ENCODE measurements around the gene NAGLU.

NAGLU gene

GRCh38 chr17:42519546-42520491 is 16.2 kb upstream of the NAGLU start:
- H3K4me1 ChIP-seq (ENCODE audit: control insufficient read depth, insufficient read depth, low read length) = peaks cover 46% of the 10 kb centered on the region
- H3K27ac ChIP-seq (ENCODE audit: insufficient read depth, low read depth, low read length, poor library complexity, severe bottlenecking) = peak overlapping the region; percentile 99
- 31 to 34% methylated on average over 12 of the region's 12 CpGs for WGBS, 2 experiments
- H3K9me3 ChIP-seq (ENCODE audit: control insufficient read depth, low read length) = no peaks in the 10 kb centered on the region
- H3K36me3 ChIP-seq (ENCODE audit: control insufficient read depth, insufficient read depth, low read length) = no peaks in the 10 kb centered on the region
- H3K27me3 ChIP-seq (ENCODE audit: control insufficient read depth, insufficient read depth, low read length, poor library complexity, severe bottlenecking) = no peaks in the 10 kb centered on the region
- peak overlapping the region; percentile 7 for H3K4me3 ChIP-seq (ENCODE audit: insufficient read depth, low read depth, low read length)

GRCh38 chr17:42520540-42520951 is 15.5 kb upstream of the NAGLU start:
- H3K4me1 ChIP-seq (ENCODE audit: control insufficient read depth, insufficient read depth, low read length) = peaks cover 46% of the 10 kb centered on the region
- WGBS, 2 experiments = 61 to 64% methylated on average over 9 of the region's 9 CpGs
- no peaks in the 10 kb centered on the region for H3K27me3 ChIP-seq (ENCODE audit: control insufficient read depth, insufficient read depth, low read length, poor library complexity, severe bottlenecking)
- no peaks in the 10 kb centered on the region for H3K36me3 ChIP-seq (ENCODE audit: control insufficient read depth, insufficient read depth, low read length)
- peak overlapping the region; percentile 99 for H3K27ac ChIP-seq (ENCODE audit: insufficient read depth, low read depth, low read length, poor library complexity, severe bottlenecking)
- H3K9me3 ChIP-seq (ENCODE audit: control insufficient read depth, low read length) = no peaks in the 10 kb centered on the region
- no peak overlapping the region for H3K4me3 ChIP-seq (ENCODE audit: insufficient read depth, low read depth, low read length)

GRCh38 chr17:42521036-42521435 is 15.0 kb upstream of the NAGLU start:
- WGBS, 2 experiments = 86 to 87% methylated on average over 8 of the region's 8 CpGs
- H3K9me3 ChIP-seq (ENCODE audit: control insufficient read depth, low read length) = no peaks in the 10 kb centered on the region
- peaks cover 46% of the 10 kb centered on the region for H3K4me1 ChIP-seq (ENCODE audit: control insufficient read depth, insufficient read depth, low read length)
- no peak overlapping the region for H3K4me3 ChIP-seq (ENCODE audit: insufficient read depth, low read depth, low read length)
- no peaks in the 10 kb centered on the region for H3K27me3 ChIP-seq (ENCODE audit: control insufficient read depth, insufficient read depth, low read length, poor library complexity, severe bottlenecking)
- H3K27ac ChIP-seq (ENCODE audit: insufficient read depth, low read depth, low read length, poor library complexity, severe bottlenecking) = peak overlapping the region; percentile 99
- H3K36me3 ChIP-seq (ENCODE audit: control insufficient read depth, insufficient read depth, low read length) = no peaks in the 10 kb centered on the region

DNA sequence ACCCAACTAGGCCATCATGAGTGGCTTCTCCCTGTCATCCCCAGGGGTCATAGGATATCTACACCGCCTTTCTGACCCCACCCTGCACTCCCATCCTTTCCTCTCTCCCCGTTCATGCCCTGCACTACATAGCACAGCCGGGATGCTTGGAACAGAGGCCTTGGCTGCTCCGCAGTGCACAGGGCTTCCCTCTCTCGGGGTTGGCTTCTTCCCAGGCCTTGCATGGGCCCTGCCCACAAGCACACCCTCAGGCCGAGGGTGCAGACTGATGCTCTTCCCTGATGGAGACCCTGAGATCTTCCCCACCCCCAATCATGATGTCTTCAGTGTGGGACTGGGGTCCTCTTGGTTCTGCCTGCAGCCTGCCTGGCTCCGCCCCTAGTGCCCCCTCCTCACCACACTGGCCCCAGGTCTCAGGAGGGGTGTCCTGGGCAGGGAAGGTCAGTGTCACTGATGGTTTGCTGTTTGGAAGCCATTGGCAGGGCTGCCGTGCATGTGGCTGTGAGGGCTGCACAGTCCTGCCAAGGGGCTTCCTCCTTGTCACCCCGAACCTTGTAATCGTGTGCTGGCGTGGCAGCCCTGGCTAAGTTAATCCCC is 14.3 kb upstream of the NAGLU start:
- Histone ChIP-seq H3K27ac (ENCODE audit: insufficient read depth, low read depth, low read length, poor library complexity, severe bottlenecking) (no peak overlapping the region), H3K36me3 (ENCODE audit: control insufficient read depth, insufficient read depth, low read length) (no peaks in the 10 kb centered on the region), H3K9me3 (ENCODE audit: control insufficient read depth, low read length) (no peaks in the 10 kb centered on the region), H3K4me3 (ENCODE audit: insufficient read depth, low read depth, low read length) (no peak overlapping the region), H3K4me1 (ENCODE audit: control insufficient read depth, insufficient read depth, low read length) (peaks cover 46% of the 10 kb centered on the region), H3K27me3 (ENCODE audit: control insufficient read depth, insufficient read depth, low read length, poor library complexity, severe bottlenecking) (no peaks in the 10 kb centered on the region)
- WGBS, 2 experiments = 93 to 95% methylated on average over 11 of the region's 11 CpGs

GRCh38 chr17:42522263-42522790 is 13.7 kb upstream of the NAGLU start:
- H3K9me3 ChIP-seq (ENCODE audit: control insufficient read depth, low read length) = no peaks in the 10 kb centered on the region
- 90 to 92% methylated on average over 9 of the region's 9 CpGs for WGBS, 2 experiments
- H3K36me3 ChIP-seq (ENCODE audit: control insufficient read depth, insufficient read depth, low read length) = no peaks in the 10 kb centered on the region
- H3K27me3 ChIP-seq (ENCODE audit: control insufficient read depth, insufficient read depth, low read length, poor library complexity, severe bottlenecking) = no peaks in the 10 kb centered on the region
- H3K4me3 ChIP-seq (ENCODE audit: insufficient read depth, low read depth, low read length) = no peak overlapping the region
- H3K4me1 ChIP-seq (ENCODE audit: control insufficient read depth, insufficient read depth, low read length) = peaks cover 46% of the 10 kb centered on the region
- no peak overlapping the region for H3K27ac ChIP-seq (ENCODE audit: insufficient read depth, low read depth, low read length, poor library complexity, severe bottlenecking)

- WGBS, 2 experiments = 91 to 94% methylated on average over 8 of the region's 8 CpGs
- Histone ChIP-seq H3K9me3 (ENCODE audit: control insufficient read depth, low read length) (no peaks in the 10 kb centered on the region), H3K36me3 (ENCODE audit: control insufficient read depth, insufficient read depth, low read length) (no peaks in the 10 kb centered on the region), H3K27me3 (ENCODE audit: control insufficient read depth, insufficient read depth, low read length, poor library complexity, severe bottlenecking) (no peaks in the 10 kb centered on the region), H3K4me3 (ENCODE audit: insufficient read depth, low read depth, low read length) (no peak overlapping the region), H3K4me1 (ENCODE audit: control insufficient read depth, insufficient read depth, low read length) (peaks cover 46% of the 10 kb centered on the region), H3K27ac (ENCODE audit: insufficient read depth, low read depth, low read length, poor library complexity, severe bottlenecking) (no peak overlapping the region)
These were observed 13.2 kb upstream of the NAGLU start for GRCh38 chr17:42522798-42523278.

- 92 to 94% methylated on average over 1 to 2 of the region's 2 CpGs for WGBS, 2 experiments
- no peaks in the 10 kb centered on the region for H3K27me3 ChIP-seq (ENCODE audit: control insufficient read depth, insufficient read depth, low read length, poor library complexity, severe bottlenecking)
- no peak overlapping the region for H3K4me3 ChIP-seq (ENCODE audit: insufficient read depth, low read depth, low read length)
- no peaks in the 10 kb centered on the region for H3K9me3 ChIP-seq (ENCODE audit: control insufficient read depth, low read length)
- no peak overlapping the region for H3K27ac ChIP-seq (ENCODE audit: insufficient read depth, low read depth, low read length, poor library complexity, severe bottlenecking)
- peaks cover 23% of the 10 kb centered on the region for H3K4me1 ChIP-seq (ENCODE audit: control insufficient read depth, insufficient read depth, low read length)
- no peaks in the 10 kb centered on the region for H3K36me3 ChIP-seq (ENCODE audit: control insufficient read depth, insufficient read depth, low read length)
These were observed 10.8 kb upstream of the NAGLU start for GRCh38 chr17:42525221-42525620.

DNA sequence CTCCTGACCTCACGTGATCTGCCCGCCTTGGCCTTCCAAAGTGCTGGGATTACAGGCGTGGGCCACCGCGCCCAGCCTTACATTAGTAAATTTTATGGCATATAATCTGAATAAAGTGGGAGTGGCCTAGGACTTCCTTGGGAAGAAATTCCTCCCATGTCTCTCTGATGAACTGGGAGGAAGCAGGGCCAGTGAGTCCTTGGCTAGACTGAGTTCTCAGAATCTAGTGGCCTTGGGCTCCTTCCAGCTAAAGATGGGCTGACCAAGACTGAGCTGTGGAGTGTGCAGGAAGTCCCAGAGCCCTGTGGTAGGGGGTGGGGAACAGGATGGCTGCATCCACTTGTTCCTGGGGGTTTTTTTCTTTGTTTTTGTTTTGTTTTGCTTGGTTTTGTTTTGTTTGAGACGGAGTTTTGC is 10.0 kb upstream of the NAGLU start:
- H3K9me3 ChIP-seq (ENCODE audit: control insufficient read depth, low read length) = no peaks in the 10 kb centered on the region
- no peaks in the 10 kb centered on the region for H3K36me3 ChIP-seq (ENCODE audit: control insufficient read depth, insufficient read depth, low read length)
- H3K27me3 ChIP-seq (ENCODE audit: control insufficient read depth, insufficient read depth, low read length, poor library complexity, severe bottlenecking) = peaks cover 3% of the 10 kb centered on the region
- no peak overlapping the region for H3K27ac ChIP-seq (ENCODE audit: insufficient read depth, low read depth, low read length, poor library complexity, severe bottlenecking)
- peaks cover 15% of the 10 kb centered on the region for H3K4me1 ChIP-seq (ENCODE audit: control insufficient read depth, insufficient read depth, low read length)
- 94 to 99% methylated on average over 6 of the region's 6 CpGs for WGBS, 2 experiments
- H3K4me3 ChIP-seq (ENCODE audit: insufficient read depth, low read depth, low read length) = no peak overlapping the region

GRCh38 chr17:42527932-42528331 is 8.1 kb upstream of the NAGLU start:
- Histone ChIP-seq H3K27me3 (ENCODE audit: control insufficient read depth, insufficient read depth, low read length, poor library complexity, severe bottlenecking) (peaks cover 21% of the 10 kb centered on the region), H3K9me3 (ENCODE audit: control insufficient read depth, low read length) (no peaks in the 10 kb centered on the region), H3K27ac (ENCODE audit: insufficient read depth, low read depth, low read length, poor library complexity, severe bottlenecking) (no peak overlapping the region), H3K36me3 (ENCODE audit: control insufficient read depth, insufficient read depth, low read length) (no peaks in the 10 kb centered on the region), H3K4me1 (ENCODE audit: control insufficient read depth, insufficient read depth, low read length) (peaks cover 1% of the 10 kb centered on the region), H3K4me3 (ENCODE audit: insufficient read depth, low read depth, low read length) (no peak overlapping the region)
- WGBS, 2 experiments = 89 to 95% methylated on average over 5 of the region's 6 CpGs

GRCh38 chr17:42529061-42529460 is 7.0 kb upstream of the NAGLU start:
- Histone ChIP-seq H3K4me1 (ENCODE audit: control insufficient read depth, insufficient read depth, low read length) (no peaks in the 10 kb centered on the region), H3K9me3 (ENCODE audit: control insufficient read depth, low read length) (no peaks in the 10 kb centered on the region), H3K27ac (ENCODE audit: insufficient read depth, low read depth, low read length, poor library complexity, severe bottlenecking) (no peak overlapping the region), H3K36me3 (ENCODE audit: control insufficient read depth, insufficient read depth, low read length) (no peaks in the 10 kb centered on the region), H3K27me3 (ENCODE audit: control insufficient read depth, insufficient read depth, low read length, poor library complexity, severe bottlenecking) (peaks cover 28% of the 10 kb centered on the region), H3K4me3 (ENCODE audit: insufficient read depth, low read depth, low read length) (no peak overlapping the region)
- 92 to 94% methylated on average over 3 of the region's 3 CpGs for WGBS, 2 experiments

Measured in ectodermal cell (in vitro differentiated cells).